ENCODE data around the gene NUDT12. TPM values are rescaled to one million over a fixed set of nuclear protein-coding genes. Genes with fewer than 3 reads are reported as not detected.

Gene NUDT12
- total RNA-seq (2022; extraction: Qiagen RNA extraction; ENCODE audit: low read depth) = 1.7 to 2.3 TPM (median 1.9 TPM) in 5 replicates

DNA sequence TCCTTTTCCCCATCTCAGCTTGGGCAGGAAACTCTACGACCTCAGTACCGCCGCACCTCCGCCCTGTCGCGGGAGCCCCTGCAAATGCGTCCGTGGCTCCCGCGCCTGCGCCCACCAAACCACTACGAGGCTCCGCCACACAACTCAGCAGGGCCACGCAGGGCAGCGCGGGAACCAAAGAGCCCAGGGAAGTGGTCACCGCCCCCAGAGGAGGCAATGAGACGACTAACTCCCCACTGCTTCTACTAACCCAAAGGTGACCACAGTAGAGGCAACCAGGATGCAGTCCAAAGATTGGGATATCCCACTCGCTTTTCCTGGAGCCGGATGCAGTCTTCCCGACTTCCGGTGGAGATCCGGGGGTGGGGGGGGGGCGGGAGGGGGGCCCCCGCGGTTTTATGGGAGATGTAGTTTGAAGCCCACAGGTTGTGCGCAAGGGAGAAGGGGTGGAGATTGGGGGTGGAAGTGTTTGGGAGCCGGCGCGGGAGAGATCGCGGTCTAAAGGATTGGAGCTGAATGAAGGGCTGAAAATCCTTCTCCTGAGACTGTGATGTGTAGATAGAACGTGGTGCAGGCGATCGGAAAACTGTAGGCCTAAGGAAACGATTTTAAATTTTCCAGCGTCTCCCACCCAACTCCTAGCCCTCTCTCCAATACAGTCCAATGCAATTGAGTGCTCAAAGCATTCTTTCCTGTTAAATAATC lies at the start of gene NUDT12:
NUDT12 (minus strand) TSS at position 337 of the 705 bp plus-strand sequence. CDS start 2,541 bp downstream, outside the sequence.

